Gastrocnemius medialis (tissue), 4 donors: ENCODE data around the gene NVL.

Experiments
- CTCF ChIP-seq, 5 experiments: fragments of 450-650 bp in 3 of 5; fragments of 200-600 bp in 2 of 5; sonication (generic) in 2 of 5; IDR thresholded peaks in 4 of 5; conservative IDR thresholded peaks in 1 of 5; 1 replicate in 4 of 5; 2 replicates in 1 of 5; pipeline ENCODE4 v1.5.1; 2016 to 2019; ENCODE audit warnings: antibody characterized with exemption in 5 of 5, mild to moderate bottlenecking in 3 of 5, moderate library complexity in 3 of 5
- POLR2A ChIP-seq, 2 donors: fragments of 450-650 bp; IDR thresholded peaks; one replicate each; pipeline ENCODE4 v1.6.1; 2017; ENCODE audit warnings: antibody characterized with exemption in 2 of 2, mild to moderate bottlenecking in 2 of 2, moderate library complexity in 2 of 2

- no peak for TF ChIP-seq CTCF (IDR thresholded peaks at IDR 0.05 in 4 of 5, conservative IDR thresholded peaks at IDR 0.05 in 1 of 5)
- no peak for TF ChIP-seq POLR2A (IDR thresholded peaks at IDR 0.05)
Measured at GRCh38 chr1:224189561-224189960, 140.4 kb downstream of the NVL start.
